Subcutaneous abdominal adipose tissue (tissue), 5 donors: ENCODE measurements around the gene PHOX2B.
"Not testable (repeated sequence)": the region's sequence is repeated elsewhere in the genome, so short reads cannot be mapped to it uniquely, and the experiment has no call there.

Source experiments
- H3K27ac ChIP-seq: one replicate; pipeline ENCODE4 v1.7.0; 2013; ENCODE audit warnings: low read depth, mild to moderate bottlenecking, inconsistent platforms, low read length, moderate library complexity
- H3K27me3 ChIP-seq, 5 donors: one replicate each; pipeline ENCODE4 v1.7.0; 2013; ENCODE audit warnings: low read length in 5 of 5, inconsistent platforms in 1 of 5; ENCODE audit not compliant: control insufficient read depth in 5 of 5, insufficient read depth in 4 of 5
- H3K36me3 ChIP-seq, 5 donors: one replicate each; pipeline ENCODE4 v1.7.0; 2013; ENCODE audit warnings: low read length in 5 of 5; ENCODE audit not compliant: control insufficient read depth in 5 of 5, insufficient read depth in 5 of 5
- H3K4me1 ChIP-seq, 5 donors: one replicate each; pipeline ENCODE4 v1.7.0; 2013; ENCODE audit warnings: low read length in 5 of 5, mild to moderate bottlenecking in 3 of 5, moderate library complexity in 1 of 5; ENCODE audit not compliant: control insufficient read depth in 5 of 5, insufficient read depth in 5 of 5
- H3K4me3 ChIP-seq, 5 donors: one replicate each; pipeline ENCODE4 v1.7.0; 2013; ENCODE audit warnings: low read length in 5 of 5, low read depth in 1 of 5
- H3K9ac ChIP-seq, 5 donors: one replicate each; pipeline ENCODE4 v1.7.0; 2013; ENCODE audit warnings: low read length in 5 of 5, mild to moderate bottlenecking in 4 of 5, moderate library complexity in 3 of 5
- H3K9me3 ChIP-seq, 5 donors: one replicate each; pipeline ENCODE4 v1.7.0; 2013; ENCODE audit warnings: low read length in 5 of 5; ENCODE audit not compliant: control insufficient read depth in 5 of 5
- donor health status: healthy.
- donor health status: healthy.
- donor health status: healthy.
- donor health status: healthy.
- donor health status: healthy.

PHOX2B gene

GRCh38 chr4:41714364-41715000 is 34.0 kb downstream of the PHOX2B start:
- Histone ChIP-seq H3K27ac (no peak overlapping the region), H3K4me3 (no peak overlapping the region), H3K36me3 (no peaks in the 10 kb centered on the region), H3K27me3 (peaks cover 0 to 5% (median 2%) of the 10 kb centered on the region in 5 donors), H3K9ac (no peak overlapping the region), H3K4me1 (no peaks in the 10 kb centered on the region), H3K9me3 (no peaks in the 10 kb centered on the region)

- Histone ChIP-seq H3K4me1 (no peaks in the 10 kb centered on the region), H3K9me3 (no peaks in the 10 kb centered on the region), H3K9ac (no peak overlapping the region), H3K4me3 (no peak overlapping the region), H3K27ac (no peak overlapping the region), H3K27me3 (peaks cover 0 to 5% (median 2%) of the 10 kb centered on the region in 5 donors), H3K36me3 (no peaks in the 10 kb centered on the region)
Observed at GRCh38 chr4:41713768-41714167, 34.8 kb downstream of the PHOX2B start.

GRCh38 chr4:41712425-41712824 is 36.1 kb downstream of the PHOX2B start:
- no peak overlapping the region for H3K9ac ChIP-seq
- H3K9me3 ChIP-seq: no peaks in the 10 kb centered on the region
- peaks cover 0 to 4% (median 0%) of the 10 kb centered on the region in 5 donors for H3K27me3 ChIP-seq
- H3K4me3 ChIP-seq: no peak overlapping the region
- H3K27ac ChIP-seq: no peak overlapping the region
- H3K36me3 ChIP-seq: no peaks in the 10 kb centered on the region
- no peaks in the 10 kb centered on the region for H3K4me1 ChIP-seq

DNA sequence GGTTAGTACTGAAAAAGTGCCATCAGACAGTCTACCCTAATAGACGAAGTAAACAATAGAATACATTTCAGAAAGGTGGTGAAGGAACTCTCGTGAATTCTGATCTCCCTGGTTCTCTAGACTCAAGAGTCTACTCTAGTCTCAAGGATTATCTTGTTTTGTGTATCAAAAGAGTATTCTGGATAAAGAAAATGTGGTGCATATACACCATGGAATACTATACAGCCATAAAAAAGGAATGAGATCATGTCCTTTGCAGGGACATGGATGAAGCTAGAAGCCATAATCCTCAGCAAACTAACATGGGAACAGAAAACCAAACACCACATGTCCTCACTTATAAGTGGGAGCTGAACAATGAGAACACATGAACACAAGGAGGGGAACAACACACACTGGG is 36.9 kb downstream of the PHOX2B start:
- H3K27ac ChIP-seq, H3K27me3 ChIP-seq, H3K4me3 ChIP-seq: not testable (repeated sequence)

GRCh38 chr4:41709844-41710481 is 38.6 kb downstream of the PHOX2B start:
- no peaks in the 10 kb centered on the region for H3K4me1 ChIP-seq
- H3K9me3 ChIP-seq: no peaks in the 10 kb centered on the region
- H3K27me3 ChIP-seq: peaks cover 0 to 2% (median 0%) of the 10 kb centered on the region in 5 donors
- H3K36me3 ChIP-seq: no peaks in the 10 kb centered on the region
- H3K27ac ChIP-seq: no peak overlapping the region
- no peak overlapping the region for H3K9ac ChIP-seq
- no peak overlapping the region for H3K4me3 ChIP-seq

More for the DNA sequence above, 36.9 kb downstream of the PHOX2B start:
- not testable (repeated sequence) for H3K9me3 ChIP-seq, H3K9ac ChIP-seq, H3K36me3 ChIP-seq, H3K4me1 ChIP-seq

DNA sequence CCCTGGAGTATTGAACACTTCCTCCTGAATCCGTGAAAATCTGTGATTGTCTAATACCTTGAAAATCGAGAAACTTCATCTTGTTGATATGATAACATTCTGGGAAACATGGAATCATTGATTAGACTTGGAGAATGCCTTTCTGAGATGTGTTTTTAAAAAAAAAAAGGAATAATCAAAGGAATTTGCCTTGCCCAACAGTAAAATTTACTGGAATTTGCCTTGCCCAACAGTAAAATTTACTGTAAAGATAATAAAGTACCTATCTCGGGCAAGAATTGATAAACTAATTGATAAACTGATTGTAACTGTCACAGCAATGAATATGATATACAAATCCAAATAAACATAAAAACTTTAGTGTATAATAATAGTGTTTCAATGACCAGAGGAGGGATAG is 44.7 kb downstream of the PHOX2B start:
- H3K4me3 ChIP-seq: no peak overlapping the region
- H3K27ac ChIP-seq: no peak overlapping the region
- H3K9me3 ChIP-seq: no peaks in the 10 kb centered on the region
- H3K9ac ChIP-seq: no peak overlapping the region
- no peaks in the 10 kb centered on the region for H3K4me1 ChIP-seq
- H3K36me3 ChIP-seq: peaks cover 0 to 5% (median 2%) of the 10 kb centered on the region in 5 donors
- peaks cover 0 to 2% (median 0%) of the 10 kb centered on the region in 5 donors for H3K27me3 ChIP-seq

DNA sequence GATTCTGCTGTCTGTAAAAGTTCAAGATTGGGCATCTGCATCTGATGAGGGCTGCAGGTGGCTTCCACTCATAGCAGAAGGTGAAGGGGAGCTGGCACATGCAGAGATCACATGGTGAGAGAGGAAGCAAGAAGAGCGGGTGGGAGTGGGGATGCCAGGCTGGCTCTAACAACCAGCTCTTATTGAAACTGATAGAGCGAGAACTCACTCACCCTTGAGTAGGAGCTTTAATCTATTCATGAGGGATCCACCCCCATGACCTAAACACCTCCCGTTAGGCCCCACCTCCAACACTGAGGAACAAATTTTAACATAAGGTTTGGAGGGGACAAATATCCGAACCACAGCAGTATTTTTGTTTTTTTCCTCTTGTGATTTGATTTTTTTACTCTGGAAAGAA is 45.8 kb downstream of the PHOX2B start:
- H3K27me3 ChIP-seq: no peaks in the 10 kb centered on the region
- H3K27ac ChIP-seq: no peak overlapping the region
- peaks cover 7 to 15% (median 9%) of the 10 kb centered on the region in 5 donors for H3K36me3 ChIP-seq
- H3K9ac ChIP-seq: no peak overlapping the region
- no peaks in the 10 kb centered on the region for H3K4me1 ChIP-seq
- H3K9me3 ChIP-seq: no peaks in the 10 kb centered on the region
- no peak overlapping the region for H3K4me3 ChIP-seq

DNA sequence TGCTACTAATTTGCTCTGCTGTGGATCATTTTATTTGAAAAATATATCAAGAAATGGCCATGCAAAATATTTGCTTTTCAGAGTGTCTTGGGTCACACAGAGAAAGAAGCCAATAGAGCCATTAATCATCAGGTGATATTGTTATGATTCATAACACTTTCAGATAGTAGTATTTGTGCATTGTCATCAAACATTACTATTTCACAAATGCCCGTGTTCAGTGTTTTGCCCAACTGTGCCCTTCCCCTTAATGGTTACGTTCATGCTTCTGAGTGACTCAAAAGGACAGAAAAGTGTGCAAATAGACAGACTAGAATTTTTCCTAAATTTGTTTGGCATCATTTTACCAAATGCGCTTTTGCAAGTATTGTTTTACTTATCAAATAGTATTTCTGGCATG is 46.5 kb downstream of the PHOX2B start:
- no peak overlapping the region for H3K4me3 ChIP-seq
- no peak overlapping the region for H3K9ac ChIP-seq
- no peaks in the 10 kb centered on the region for H3K27me3 ChIP-seq
- H3K9me3 ChIP-seq: no peaks in the 10 kb centered on the region
- H3K36me3 ChIP-seq: peaks cover 14 to 22% (median 15%) of the 10 kb centered on the region in 5 donors
- H3K27ac ChIP-seq: no peak overlapping the region
- no peaks in the 10 kb centered on the region for H3K4me1 ChIP-seq

DNA sequence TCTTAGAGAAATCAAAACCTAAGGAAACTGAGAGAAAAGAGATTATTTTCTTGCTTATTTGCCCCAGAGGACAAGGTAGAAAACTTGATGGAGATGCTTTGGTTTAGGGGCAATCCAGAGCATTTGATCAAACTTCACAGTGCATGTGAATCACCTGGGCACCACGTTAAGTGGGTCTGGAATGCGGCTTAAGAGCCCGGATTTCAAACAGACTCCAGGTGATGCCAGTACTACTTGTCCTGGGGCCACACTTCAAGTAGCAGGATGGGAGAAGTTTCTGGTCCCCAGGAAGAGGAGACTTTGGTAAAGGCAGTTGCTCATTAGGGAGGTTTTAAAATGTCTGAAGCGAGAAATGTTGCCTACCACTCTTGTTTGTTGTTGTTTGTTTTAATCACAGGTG is 51.8 kb downstream of the PHOX2B start:
- peaks cover 31 to 47% (median 32%) of the 10 kb centered on the region in 5 donors for H3K36me3 ChIP-seq
- no peaks in the 10 kb centered on the region for H3K9me3 ChIP-seq

GRCh38 chr4:41696131-41696530 is 52.4 kb downstream of the PHOX2B start:
- Histone ChIP-seq H3K9ac (peak overlapping the region in 1 of 5 donors; percentile 3), H3K4me1 (peaks cover 0 to 6% (median 0%) of the 10 kb centered on the region in 5 donors), H3K4me3 (no peak overlapping the region), H3K27me3 (no peaks in the 10 kb centered on the region), H3K36me3 (peaks cover 35 to 49% (median 37%) of the 10 kb centered on the region in 5 donors), H3K27ac (no peak overlapping the region), H3K9me3 (no peaks in the 10 kb centered on the region)

More for the DNA sequence above, 51.8 kb downstream of the PHOX2B start:
- Histone ChIP-seq H3K27me3 (no peaks in the 10 kb centered on the region), H3K4me1 (peaks cover 0 to 6% (median 0%) of the 10 kb centered on the region in 5 donors), H3K9ac (no peak overlapping the region), H3K4me3 (no peak overlapping the region), H3K27ac (no peak overlapping the region)
